K562 (cell line): Measurements from ENCODE around the gene FLT1.

Experiments
- BACH1 ChIP-seq: fragments of 200-800 bp; sonication (Bioruptor generic); IDR thresholded peaks from 2 replicates; pipeline ENCODE4 v1.6.1; 2016; ENCODE audit warnings: missing genetic modification characterization, missing compliant biosample characterization
- REST ChIP-seq, 2 experiments: fragments of 450-650 bp; formaldehyde crosslinking in 1 of 2; IDR thresholded peaks; 2 replicates each; pipeline versions ENCODE4 v1.4.0 to v1.6.1; 2014 to 2020; ENCODE audit warnings: mild to moderate bottlenecking in 2 of 2, borderline replicate concordance in 1 of 2, low read depth in 1 of 2

DNA sequence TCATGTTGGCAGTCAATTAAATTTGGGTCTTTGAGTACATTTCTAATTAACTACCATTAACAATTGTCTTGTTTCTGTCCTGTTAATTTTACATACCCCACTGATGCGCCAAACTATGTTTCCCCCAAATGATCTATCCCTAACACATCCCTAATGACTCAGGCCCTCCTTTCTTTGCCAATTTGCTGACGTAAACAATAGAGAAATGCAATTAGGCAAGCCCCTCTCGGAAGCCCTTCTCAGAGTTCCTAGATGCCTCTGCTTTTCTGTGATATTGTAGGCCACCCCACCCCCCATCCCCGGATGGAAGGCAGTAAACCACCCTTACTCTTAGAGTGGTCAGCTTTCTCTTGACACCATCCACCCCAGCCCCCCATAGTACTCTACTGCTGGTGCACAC lies 74.2 kb downstream of the FLT1 start:
- TF ChIP-seq BACH1 (tag) (no peak), REST (IDR thresholded peaks at IDR 0.05; ENCODE audit: borderline replicate concordance) (no peak), REST (CRISPR knock-in tag; IDR thresholded peaks at IDR 0.05; ENCODE audit: low read depth) (no peak)
